Kidney (tissue), 14 donors: ENCODE measurements around the gene ANGEL2. TPM values are rescaled to one million over a fixed set of nuclear protein-coding genes. Genes with fewer than 3 reads are reported as not detected.

Experiments
- DNase-seq, 5 donors: peaks; one replicate each; pipeline ENCODE4 v3.0.0-alpha.2; 2013 to 2020
- FAIRE-seq: peaks from 2 replicates; lab custom pipeline; 2012; peaks lifted over from hg19 to GRCh38; lab: Jason Lieb, UNC
- H3K27ac ChIP-seq, 2 donors: one replicate each; pipeline ENCODE4 v1.7.0; 2013; ENCODE audit warnings: low read depth in 2 of 2, low read length in 2 of 2, inconsistent platforms in 1 of 2
- H3K27me3 ChIP-seq: one replicate; pipeline ENCODE4 v1.7.1; 2013; ENCODE audit warnings: low read length, inconsistent platforms; ENCODE audit not compliant: control insufficient read depth, insufficient read depth
- H3K36me3 ChIP-seq, 3 donors: one replicate each; pipeline versions ENCODE4 v1.7.0 to v1.7.1; 2013; ENCODE audit warnings: low read length in 3 of 3, control low read depth in 1 of 3, inconsistent platforms in 1 of 3; ENCODE audit not compliant: insufficient read depth in 3 of 3, control insufficient read depth in 2 of 3
- H3K4me1 ChIP-seq, 3 donors: one replicate each; pipeline versions ENCODE4 v1.7.0 to v1.7.1; 2013; ENCODE audit warnings: low read length in 3 of 3, inconsistent platforms in 1 of 3, low read depth in 1 of 3; ENCODE audit not compliant: control insufficient read depth in 2 of 3, insufficient read depth in 2 of 3
- H3K4me3 ChIP-seq, 3 donors: one replicate each; pipeline versions ENCODE4 v1.7.0 to v1.8.1; 2013; ENCODE audit warnings: low read length in 3 of 3, control low read depth in 1 of 3, inconsistent platforms in 1 of 3
- H3K9ac ChIP-seq, 3 donors: one replicate each; pipeline versions ENCODE4 v1.7.0 to v1.7.1; 2013; ENCODE audit warnings: low read length in 3 of 3, control low read depth in 1 of 3, inconsistent platforms in 1 of 3
- H3K9me3 ChIP-seq, 3 donors: one replicate each; pipeline versions ENCODE4 v1.7.0 to v1.7.1; 2013; ENCODE audit warnings: low read length in 3 of 3, control low read depth in 1 of 3, inconsistent platforms in 1 of 3; ENCODE audit not compliant: control insufficient read depth in 2 of 3, insufficient read depth in 1 of 3
- intact Hi-C: fragments of 100-400 bp; cut with DNase I; formaldehyde crosslinking; loops from one replicate; pipeline ENCODE4 v1.11.1; 2022
- polyA plus RNA-seq: library from polyadenylated mRNA; stranded (reverse); fragments of 350-450 nt; fragmentation: Illumina TruSeq; extraction: RNeasy Lipid Tissue Mini Kit (QIAGEN cat#74804); gene quantifications from one replicate; pipeline ENCODE4 v1.2.3, GENCODE V29; 2014; ENCODE audit warnings: low read depth, low replicate concordance; ENCODE audit not compliant: insufficient read depth
- total RNA-seq: library from RNA; stranded (reverse); fragmentation: NEBNext Ultra II Directional; extraction: Animal tissue kit (Norgen Biotek cat#: 25700); gene quantifications from one replicate; pipeline ENCODE4 v1.2.1, GENCODE V29; 2021
- TF ChIP-seq, protein P1 (sequence below): IDR thresholded peaks from 3 replicates; pipeline ENCODE4 v1.5.1; 2012; ENCODE audit warnings: mild to moderate bottlenecking, moderate library complexity, borderline replicate concordance; ENCODE audit not compliant: insufficient read depth; ENCODE audit errors: extremely low read depth
- donor health status: control.
- donor health status: control.
- donor health status: control.
- donor health status: control.
- donor health status: control.
- donor health status: DM: yes; HTN: yes; CAD: no.
- donor health status: Normal renal cell carcinoma (clear cell type).

The ANGEL2 gene
- total and polyA plus RNA-seq, 2 donors from 2014 or later, result 11.0 to 38.6 TPM

DNA sequence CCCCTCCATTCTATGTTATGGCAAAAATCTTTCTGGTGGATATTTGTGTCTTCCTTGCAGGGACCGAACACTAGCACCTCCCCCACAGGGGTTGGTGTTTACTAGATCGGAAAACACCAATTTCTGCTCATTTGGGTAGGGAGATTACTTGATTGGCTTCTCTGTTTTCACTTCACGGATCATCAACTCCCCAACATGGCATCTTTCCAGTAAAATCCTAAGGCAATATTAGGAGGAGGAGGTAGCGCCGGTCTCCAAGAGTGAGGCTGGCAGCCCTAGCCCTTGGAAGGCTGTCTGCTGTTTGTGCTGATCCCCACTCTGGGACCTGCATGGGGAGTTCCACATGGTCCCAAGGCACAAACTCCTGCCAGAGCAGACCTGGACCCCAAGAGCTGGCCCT is 53.2 kb downstream of the ANGEL2 start:
- TF ChIP-seq, protein P1, sequence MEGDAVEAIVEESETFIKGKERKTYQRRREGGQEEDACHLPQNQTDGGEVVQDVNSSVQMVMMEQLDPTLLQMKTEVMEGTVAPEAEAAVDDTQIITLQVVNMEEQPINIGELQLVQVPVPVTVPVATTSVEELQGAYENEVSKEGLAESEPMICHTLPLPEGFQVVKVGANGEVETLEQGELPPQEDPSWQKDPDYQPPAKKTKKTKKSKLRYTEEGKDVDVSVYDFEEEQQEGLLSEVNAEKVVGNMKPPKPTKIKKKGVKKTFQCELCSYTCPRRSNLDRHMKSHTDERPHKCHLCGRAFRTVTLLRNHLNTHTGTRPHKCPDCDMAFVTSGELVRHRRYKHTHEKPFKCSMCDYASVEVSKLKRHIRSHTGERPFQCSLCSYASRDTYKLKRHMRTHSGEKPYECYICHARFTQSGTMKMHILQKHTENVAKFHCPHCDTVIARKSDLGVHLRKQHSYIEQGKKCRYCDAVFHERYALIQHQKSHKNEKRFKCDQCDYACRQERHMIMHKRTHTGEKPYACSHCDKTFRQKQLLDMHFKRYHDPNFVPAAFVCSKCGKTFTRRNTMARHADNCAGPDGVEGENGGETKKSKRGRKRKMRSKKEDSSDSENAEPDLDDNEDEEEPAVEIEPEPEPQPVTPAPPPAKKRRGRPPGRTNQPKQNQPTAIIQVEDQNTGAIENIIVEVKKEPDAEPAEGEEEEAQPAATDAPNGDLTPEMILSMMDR, result no peak
- Histone ChIP-seq H3K4me1 (peaks cover 0 to 4% (median 0%) of the 10 kb centered on the region in 3 donors), H3K27me3 (no peaks in the 10 kb centered on the region), H3K9ac (no peak overlapping the region), H3K36me3 (peaks cover 0 to 4% (median 0%) of the 10 kb centered on the region in 3 donors), H3K9me3 (no peaks in the 10 kb centered on the region), H3K4me3 (no peak overlapping the region), H3K27ac (no peak overlapping the region)
- intact Hi-C loops, result no loop called here
- DNase-seq (peak in 1 of 5 donors; percentile 40), FAIRE-seq (no peak)

DNA sequence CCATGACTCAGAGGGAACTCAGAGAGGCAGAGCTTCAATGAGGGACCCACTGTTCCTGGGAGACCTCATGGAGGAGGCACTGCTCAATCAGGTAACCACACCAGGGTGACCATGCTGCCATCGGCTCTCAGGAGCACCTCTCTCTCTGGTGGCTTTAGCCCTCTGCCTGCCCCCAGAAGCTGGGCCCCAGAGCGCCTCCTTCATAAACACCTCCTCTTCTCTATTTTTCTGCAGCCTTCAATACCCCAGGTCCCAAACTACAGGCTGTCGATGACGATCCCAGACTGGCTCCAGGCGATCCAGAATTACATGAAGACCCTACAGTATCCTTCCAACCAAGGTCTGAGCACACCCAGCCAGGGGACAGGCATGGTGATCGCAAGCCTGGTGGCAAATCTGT is 54.7 kb downstream of the ANGEL2 start:
- DNase-seq, result no peak
- Histone ChIP-seq H3K36me3 (no peaks in the 10 kb centered on the region), H3K4me1 (peaks cover 0 to 4% (median 0%) of the 10 kb centered on the region in 3 donors), H3K4me3 (no peak overlapping the region), H3K27ac (no peak overlapping the region), H3K9me3 (no peaks in the 10 kb centered on the region), H3K9ac (no peak overlapping the region), H3K27me3 (no peaks in the 10 kb centered on the region)
- FAIRE-seq, result no peak
- intact Hi-C loops, result no loop called here
- TF ChIP-seq, protein P1, result no peak

DNA sequence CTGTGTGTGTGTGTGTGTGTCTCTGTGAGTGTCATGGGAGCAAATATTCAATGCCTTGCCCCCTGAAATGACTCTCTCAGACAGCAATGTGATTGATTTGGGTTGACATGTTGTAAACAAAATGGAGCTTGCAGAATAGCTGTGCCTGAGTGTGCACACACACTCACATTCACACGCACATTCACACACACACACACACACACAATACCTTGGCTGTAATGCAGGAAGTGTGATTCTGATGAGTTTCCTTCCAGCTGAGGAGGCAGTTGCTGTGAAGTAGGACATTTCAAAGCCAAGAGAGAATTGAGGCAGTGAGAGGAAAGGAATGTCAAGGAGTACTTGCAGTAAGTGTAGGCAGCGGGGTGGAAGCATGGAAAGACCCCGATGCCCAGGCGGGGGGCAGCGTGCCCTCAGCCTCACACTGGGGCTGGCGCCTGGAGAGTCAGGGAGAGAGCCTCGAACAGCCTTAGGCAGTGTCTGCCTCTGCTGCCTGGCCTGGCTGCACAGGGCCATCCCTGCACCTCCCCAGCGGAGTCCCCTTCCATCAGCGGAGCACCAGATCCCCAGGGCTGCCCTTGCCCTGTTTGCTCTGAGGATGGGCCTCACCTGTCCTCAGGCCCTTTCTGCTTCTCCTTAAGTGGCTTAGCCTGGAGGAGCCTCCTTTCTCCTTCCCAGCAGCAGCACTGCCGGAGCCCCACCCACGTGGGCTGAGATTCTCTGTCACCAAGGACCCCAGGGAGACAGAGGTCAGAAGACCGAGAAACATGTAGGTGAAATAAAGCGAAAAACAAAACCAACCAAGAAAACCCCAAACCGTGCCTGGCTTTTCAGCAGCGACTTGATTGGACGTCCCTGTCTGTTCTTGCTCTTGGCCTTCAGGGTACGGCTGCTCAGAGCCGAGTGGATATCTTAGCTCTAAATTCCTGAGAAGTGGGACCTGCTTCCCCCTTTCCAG is 56.1 kb downstream of the ANGEL2 start:
- intact Hi-C loops, result no loop called here
- FAIRE-seq, result no peak

More for the DNA sequence above, 56.1 kb downstream of the ANGEL2 start:
- Histone ChIP-seq H3K27me3 (no peaks in the 10 kb centered on the region), H3K27ac (no peak overlapping the region), H3K9me3 (no peaks in the 10 kb centered on the region), H3K4me3 (no peak overlapping the region), H3K36me3 (no peaks in the 10 kb centered on the region), H3K4me1 (peaks cover 0 to 4% (median 0%) of the 10 kb centered on the region in 3 donors), H3K9ac (no peak overlapping the region)
- no peak for DNase-seq
- TF ChIP-seq, protein P1, result no peak
